Right atrium auricular region (tissue), 2 donors: ENCODE measurements around the gene LOXL1. TPM values are rescaled to one million over a fixed set of nuclear protein-coding genes. Genes with fewer than 3 reads are reported as not detected.

Experiments used
- DNase-seq: peaks from one replicate; pipeline ENCODE4 v3.0.0-alpha.2; 2019; ENCODE audit warnings: low spot score
- H3K27ac ChIP-seq, 2 donors: fragments of 200-600 bp; sonication (generic); 1 replicate in 1 of 2; 2 replicates in 1 of 2; pipeline ENCODE4 v1.5.1; 2016 to 2019
- H3K27me3 ChIP-seq, 2 donors: fragments of 200-600 bp; sonication (generic); one replicate each; pipeline versions ENCODE4 v1.5.1 to v1.6.0; 2017 to 2019
- H3K36me3 ChIP-seq: fragments of 200-600 bp; sonication (generic); one replicate; pipeline ENCODE4 v1.5.1; 2016
- H3K4me1 ChIP-seq, 2 donors: fragments of 200-600 bp; sonication (generic); one replicate each; pipeline versions ENCODE4 v1.5.1 to v1.6.0; 2017 to 2019
- H3K4me3 ChIP-seq, 2 donors: fragments of 200-600 bp; sonication (generic); 1 replicate in 1 of 2; 2 replicates in 1 of 2; pipeline ENCODE4 v1.5.1; 2017 to 2019; ENCODE audit warnings: mild to moderate bottlenecking in 1 of 2, moderate library complexity in 1 of 2
- H3K9me3 ChIP-seq, 2 donors: fragments of 200-600 bp; sonication (generic); one replicate each; pipeline ENCODE4 v1.5.1; 2019
- CTCF ChIP-seq, 2 donors: fragments of 200-600 bp; sonication (generic); IDR thresholded peaks; one replicate each; pipeline ENCODE4 v1.5.1; 2019; ENCODE audit warnings: antibody characterized with exemption in 2 of 2
- total RNA-seq, 2 donors: library from RNA; depleted of rRNA; stranded (reverse); fragments of >200 nt; gene quantifications; one replicate each; pipeline ENCODE4 v1.1.0, GENCODE V29; 2016

LOXL1 gene
- total RNA-seq, 2 donors from 2014 or later: 22.2 to 59.0 TPM

GRCh38 chr15:73948396-73948795 lies 22.1 kb downstream of the LOXL1 start:
- peaks cover 16% of the 10 kb centered on the region for H3K36me3 ChIP-seq
- DNase-seq: no peak
- H3K4me1 ChIP-seq: peaks cover 0 to 39% of the 10 kb centered on the region in 2 donors
- no peak overlapping the region for H3K4me3 ChIP-seq
- H3K27me3 ChIP-seq: no peaks in the 10 kb centered on the region
- no peaks in the 10 kb centered on the region for H3K9me3 ChIP-seq
- no peak for TF ChIP-seq CTCF (IDR thresholded peaks at IDR 0.05)
- no peak overlapping the region for H3K27ac ChIP-seq

GRCh38 chr15:73948982-73949381 lies 22.7 kb downstream of the LOXL1 start:
- H3K27me3 ChIP-seq: no peaks in the 10 kb centered on the region
- peaks cover 16% of the 10 kb centered on the region for H3K36me3 ChIP-seq
- no peak for DNase-seq
- no peaks in the 10 kb centered on the region for H3K9me3 ChIP-seq
- H3K4me1 ChIP-seq: peaks cover 0 to 41% of the 10 kb centered on the region in 2 donors
- H3K27ac ChIP-seq: no peak overlapping the region
- TF ChIP-seq CTCF (IDR thresholded peaks at IDR 0.05): no peak
- no peak overlapping the region for H3K4me3 ChIP-seq

GRCh38 chr15:73949496-73949895 lies 23.2 kb downstream of the LOXL1 start:
- no peak for DNase-seq
- Histone ChIP-seq H3K4me3 (no peak overlapping the region), H3K9me3 (no peaks in the 10 kb centered on the region), H3K27ac (no peak overlapping the region), H3K36me3 (peaks cover 16% of the 10 kb centered on the region), H3K4me1 (peaks cover 0 to 36% of the 10 kb centered on the region in 2 donors), H3K27me3 (no peaks in the 10 kb centered on the region)
- no peak for TF ChIP-seq CTCF (IDR thresholded peaks at IDR 0.05)

- no peak for TF ChIP-seq CTCF (IDR thresholded peaks at IDR 0.05)
- Histone ChIP-seq H3K36me3 (peaks cover 16% of the 10 kb centered on the region), H3K27ac (peak overlapping the region; percentile 90), H3K4me3 (no peak overlapping the region), H3K4me1 (peaks cover 0 to 36% of the 10 kb centered on the region in 2 donors), H3K27me3 (no peaks in the 10 kb centered on the region), H3K9me3 (no peaks in the 10 kb centered on the region)
- no peak for DNase-seq
These were observed 24.2 kb downstream of the LOXL1 start for GRCh38 chr15:73950479-73950830.

- Histone ChIP-seq H3K27me3 (no peaks in the 10 kb centered on the region), H3K27ac (peak overlapping the region; percentile 90), H3K9me3 (no peaks in the 10 kb centered on the region)
These were observed 24.7 kb downstream of the LOXL1 start for GRCh38 chr15:73950831-73951561.

More at GRCh38 chr15:73950831-73951561, 24.7 kb downstream of the LOXL1 start:
- DNase-seq: peak; percentile 96
- Histone ChIP-seq H3K36me3 (peaks cover 16% of the 10 kb centered on the region), H3K4me1 (peaks cover 0 to 41% of the 10 kb centered on the region in 2 donors), H3K4me3 (no peak overlapping the region)
- TF ChIP-seq CTCF (IDR thresholded peaks at IDR 0.05): peak; percentile 53 to 90
